SK-N-SH treated with all-trans-retinoic acid at 6 μM for 48 hours (cell line): ENCODE measurements around the gene TSC22D4.

Experiments
- ATAC-seq: fragments of 200-7000 bp; cut with Tn5 transposase; 3 replicates; pipeline ENCODE4 v1.9.1; 2020; ENCODE audit warnings: mild to moderate bottlenecking, moderate library complexity
- ARNTL ChIP-seq: fragments of 450-650 bp; formaldehyde crosslinking; IDR thresholded peaks from 2 replicates; pipeline ENCODE4 v1.5.0; 2020; ENCODE audit warnings: low read depth, mild to moderate bottlenecking, moderate library complexity, borderline replicate concordance
- BACH2 ChIP-seq: fragments of 250-450 bp; sonication (Bioruptor Pico); IDR thresholded peaks from 2 replicates; pipeline ENCODE4 v1.9.0; 2021; ENCODE audit warnings: mild to moderate bottlenecking, borderline replicate concordance
- CREB5 ChIP-seq: fragments of 250-450 bp; sonication (Bioruptor Pico); IDR thresholded peaks from 2 replicates; pipeline ENCODE4 v1.5.1; 2020; ENCODE audit warnings: low read depth, mild to moderate bottlenecking, moderate library complexity
- CSDC2 ChIP-seq: fragments of 250-450 bp; sonication (Bioruptor Pico); IDR thresholded peaks from 2 replicates; pipeline ENCODE4 v1.5.0; 2020; ENCODE audit warnings: mild to moderate bottlenecking, moderate library complexity
- CSRNP3 ChIP-seq: fragments of 250-450 bp; sonication (Bioruptor Pico); IDR thresholded peaks from 2 replicates; pipeline ENCODE4 v1.5.1; 2021; ENCODE audit warnings: mild to moderate bottlenecking, moderate library complexity
- GLIS3 ChIP-seq: fragments of 250-450 bp; sonication (Bioruptor Pico); IDR thresholded peaks from 2 replicates; pipeline ENCODE4 v1.5.0; 2020; ENCODE audit warnings: mild to moderate bottlenecking, moderate library complexity
- ISL1 ChIP-seq: fragments of 250-450 bp; sonication (Bioruptor Pico); IDR thresholded peaks from 2 replicates; pipeline ENCODE4 v2.1.2; 2022; ENCODE audit warnings: mild to moderate bottlenecking, moderate library complexity
- OSR1 ChIP-seq: fragments of 250-450 bp; sonication (Bioruptor Pico); IDR thresholded peaks from 2 replicates; pipeline ENCODE4 v1.8.0; 2022; ENCODE audit warnings: moderate library complexity, mild to moderate bottlenecking, inconsistent platforms
- PATZ1 ChIP-seq: fragments of 250-450 bp; sonication (Bioruptor Pico); IDR thresholded peaks from 2 replicates; pipeline ENCODE4 v1.8.0; 2020; ENCODE audit warnings: mild to moderate bottlenecking, moderate library complexity, borderline replicate concordance
- RARB ChIP-seq: fragments of 250-450 bp; sonication (Bioruptor Pico); IDR thresholded peaks from 2 replicates; pipeline ENCODE4 v1.8.0; 2021; ENCODE audit warnings: mild to moderate bottlenecking, moderate library complexity
- SNAI2 ChIP-seq: fragments of 250-450 bp; sonication (Bioruptor Pico); IDR thresholded peaks from 2 replicates; pipeline ENCODE4 v1.5.0; 2020; ENCODE audit warnings: mild to moderate bottlenecking, moderate library complexity
- TCF4 ChIP-seq: fragments of 250-450 bp; sonication (Bioruptor Pico); IDR thresholded peaks from 2 replicates; pipeline ENCODE4 v1.8.0; 2021; ENCODE audit warnings: mild to moderate bottlenecking, moderate library complexity, borderline replicate concordance
- TOX ChIP-seq: fragments of 250-450 bp; sonication (Bioruptor Pico); IDR thresholded peaks from 2 replicates; pipeline ENCODE4 v1.8.0; 2021; ENCODE audit warnings: mild to moderate bottlenecking, moderate library complexity, borderline replicate concordance
- ZFP3 ChIP-seq: fragments of 250-450 bp; sonication (Bioruptor Pico); IDR thresholded peaks from 2 replicates; pipeline ENCODE4 v1.5.0; 2020; ENCODE audit warnings: mild to moderate bottlenecking, moderate library complexity
- ZFP30 ChIP-seq: fragments of 450-650 bp; formaldehyde crosslinking; IDR thresholded peaks from 2 replicates; pipeline ENCODE4 v1.5.0; 2022; ENCODE audit warnings: mild to moderate bottlenecking, moderate library complexity
- ZNF565 ChIP-seq: fragments of 450-650 bp; formaldehyde crosslinking; conservative IDR thresholded peaks from 2 replicates; pipeline ENCODE4 v1.5.0; 2020; ENCODE audit warnings: low read depth, mild to moderate bottlenecking, moderate library complexity
- ZNF70 ChIP-seq: fragments of 450-650 bp; formaldehyde crosslinking; IDR thresholded peaks from 2 replicates; pipeline ENCODE4 v1.5.0; 2020; ENCODE audit warnings: mild to moderate bottlenecking, moderate library complexity
- ZNF8 ChIP-seq: fragments of 450-650 bp; formaldehyde crosslinking; IDR thresholded peaks from 2 replicates; pipeline ENCODE4 v1.5.0; 2020; ENCODE audit warnings: mild to moderate bottlenecking, moderate library complexity

TSC22D4 gene

GRCh38 chr7:100490483-100491191 lies 11.6 kb upstream of the TSC22D4 start:
- ATAC-seq: no peak
- TF ChIP-seq GLIS3 (CRISPR knock-in tag) (no peak), ZNF8 (CRISPR knock-in tag) (no peak), ISL1 (CRISPR knock-in tag) (no peak), CSDC2 (CRISPR knock-in tag) (no peak), OSR1 (CRISPR knock-in tag) (no peak), ZFP3 (CRISPR knock-in tag) (no peak), CREB5 (CRISPR knock-in tag) (no peak), CSRNP3 (CRISPR knock-in tag) (no peak), ZNF70 (CRISPR knock-in tag) (no peak)

GRCh38 chr7:100489824-100490223 lies 10.8 kb upstream of the TSC22D4 start:
- ATAC-seq: peak; percentile 86

GRCh38 chr7:100489121-100489520 lies 10.1 kb upstream of the TSC22D4 start:
- ATAC-seq: no peak
- TF ChIP-seq ZNF565 (CRISPR knock-in tag): no peak
- TF ChIP-seq TOX (CRISPR knock-in tag): no peak
- TF ChIP-seq GLIS3 (CRISPR knock-in tag): no peak
- TF ChIP-seq ZFP3 (CRISPR knock-in tag): no peak
- no peak for TF ChIP-seq CSDC2 (CRISPR knock-in tag)
- TF ChIP-seq ZFP30: no peak
- TF ChIP-seq ZNF70 (CRISPR knock-in tag): no peak
- TF ChIP-seq ARNTL: no peak
- TF ChIP-seq RARB (CRISPR knock-in tag): no peak

More at GRCh38 chr7:100489824-100490223, 10.8 kb upstream of the TSC22D4 start:
- TF ChIP-seq BACH2 (CRISPR knock-in tag) (no peak), PATZ1 (CRISPR knock-in tag) (no peak), ZNF70 (CRISPR knock-in tag) (no peak), RARB (CRISPR knock-in tag) (no peak), TCF4 (CRISPR knock-in tag) (no peak), CSRNP3 (CRISPR knock-in tag) (no peak)
- TF ChIP-seq, all 23 proteins: peak for 0

- TF ChIP-seq CSRNP3 (CRISPR knock-in tag) (no peak), SNAI2 (CRISPR knock-in tag) (no peak)
- ATAC-seq: no peak
These were observed 9.5 kb upstream of the TSC22D4 start for GRCh38 chr7:100488333-100489095.
